HG02981 (cell line): ENCODE results near the gene SNX18.

Experiments
- ATAC-seq: cut with Tn5 transposase; IDR thresholded peaks from one replicate; pipeline ENCODE4 v1.9.1; 2021; ENCODE audit warnings: mild to moderate bottlenecking, moderate library complexity; ENCODE audit not compliant: unreplicated experiment

The SNX18 gene

GRCh38 chr5:54577937-54578653 is 60.5 kb downstream of the SNX18 start:
- ATAC-seq, result no peak

GRCh38 chr5:54579591-54580295 is 62.2 kb downstream of the SNX18 start:
- ATAC-seq, result no peak

DNA sequence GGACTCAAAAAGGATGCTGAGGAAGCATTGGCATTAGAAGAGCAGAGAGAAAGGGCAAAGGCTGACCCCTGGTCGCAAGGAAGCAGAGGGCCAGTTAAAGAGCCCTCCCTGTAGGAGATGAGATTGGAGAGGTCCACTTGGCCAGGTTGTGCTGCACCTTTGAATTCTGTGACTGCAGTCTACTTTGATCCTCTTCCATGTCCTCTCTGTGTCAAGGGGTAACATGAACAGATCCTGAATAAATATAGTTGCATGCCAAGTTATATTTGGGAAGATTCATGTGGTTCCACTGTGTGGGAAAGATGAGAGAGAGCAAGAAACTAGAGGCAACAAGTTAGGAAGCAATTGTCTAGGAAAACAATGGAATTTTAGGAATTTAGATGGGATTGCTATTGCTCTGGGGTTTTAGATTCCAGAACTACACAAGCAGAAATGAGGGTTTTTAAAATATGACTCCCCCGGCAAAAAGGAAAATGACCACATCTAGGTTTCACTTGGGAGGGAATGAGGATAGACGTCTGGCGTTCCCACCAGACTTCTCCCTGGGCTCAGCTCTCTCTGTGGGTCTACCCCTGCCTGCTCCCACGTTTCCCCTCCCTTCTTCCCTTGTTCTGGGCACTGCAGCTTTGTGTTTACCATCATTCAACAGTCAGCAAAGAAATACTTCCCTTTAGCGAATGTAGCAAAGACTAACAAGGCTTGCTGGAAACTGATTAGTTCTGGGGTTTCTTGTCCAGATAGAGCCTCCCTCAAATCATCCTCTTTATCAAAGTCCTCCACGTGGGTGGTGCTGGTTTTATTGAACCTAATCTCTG is 63.6 kb downstream of the SNX18 start:
- no peak for ATAC-seq

DNA sequence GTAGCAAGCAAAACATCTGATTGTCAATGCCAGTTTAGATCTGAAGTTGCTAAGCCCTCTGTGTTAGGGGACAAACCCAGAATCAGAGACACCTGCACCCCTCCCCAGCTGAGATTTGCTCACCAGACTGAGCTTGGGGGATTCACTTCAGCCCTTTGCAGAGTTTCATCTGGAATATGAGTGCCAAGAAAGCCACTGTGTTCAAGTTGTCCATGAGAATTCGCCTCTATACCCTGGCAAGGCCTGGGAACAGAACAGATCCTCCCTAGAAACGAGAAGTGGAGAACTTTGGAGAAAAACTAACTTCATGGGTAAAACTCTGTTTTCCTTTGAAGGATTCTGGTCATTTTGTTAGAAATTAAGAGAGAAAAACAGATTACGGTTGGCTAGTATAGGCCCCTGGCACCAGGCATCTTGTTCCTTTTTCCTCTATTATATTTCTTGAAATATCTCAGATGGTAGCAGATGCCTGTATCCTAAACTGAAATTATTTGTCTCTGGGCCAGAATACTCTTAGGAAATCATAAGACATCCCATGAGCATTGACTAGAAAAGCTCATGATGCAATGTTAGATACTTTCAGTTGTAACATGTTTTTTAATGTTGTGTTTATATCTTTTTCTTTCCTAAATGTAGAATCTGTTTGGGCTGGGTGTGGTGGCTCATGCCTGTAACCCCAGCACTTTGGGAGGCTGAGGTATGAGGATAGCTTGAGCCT is 64.4 kb downstream of the SNX18 start:
- ATAC-seq, result no peak

- ATAC-seq, result no peak
Observed at GRCh38 chr5:54586336-54586735, 68.8 kb downstream of the SNX18 start.

- ATAC-seq, result no peak
Observed at GRCh38 chr5:54589786-54590185, 72.2 kb downstream of the SNX18 start.

GRCh38 chr5:54590824-54591223 is 73.3 kb downstream of the SNX18 start:
- ATAC-seq, result no peak

DNA sequence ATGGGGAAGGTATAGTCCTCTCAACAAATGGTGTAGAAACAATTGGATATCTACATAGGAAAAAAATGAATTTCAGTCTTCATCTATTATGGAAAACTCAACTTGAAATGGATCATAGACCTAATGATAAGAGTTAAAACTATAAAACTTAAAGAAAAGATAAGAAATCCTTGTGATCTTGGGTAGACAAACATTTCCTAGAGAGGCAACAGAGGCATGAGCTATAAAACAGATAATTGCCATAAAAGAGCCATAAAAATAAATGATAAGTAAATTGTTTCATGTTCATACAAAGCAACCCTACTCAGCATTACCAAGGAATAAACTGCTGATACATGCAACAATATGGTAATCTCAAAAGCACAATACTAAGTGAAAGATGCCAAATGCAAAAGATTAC is 76.2 kb downstream of the SNX18 start:
- ATAC-seq, result no peak

DNA sequence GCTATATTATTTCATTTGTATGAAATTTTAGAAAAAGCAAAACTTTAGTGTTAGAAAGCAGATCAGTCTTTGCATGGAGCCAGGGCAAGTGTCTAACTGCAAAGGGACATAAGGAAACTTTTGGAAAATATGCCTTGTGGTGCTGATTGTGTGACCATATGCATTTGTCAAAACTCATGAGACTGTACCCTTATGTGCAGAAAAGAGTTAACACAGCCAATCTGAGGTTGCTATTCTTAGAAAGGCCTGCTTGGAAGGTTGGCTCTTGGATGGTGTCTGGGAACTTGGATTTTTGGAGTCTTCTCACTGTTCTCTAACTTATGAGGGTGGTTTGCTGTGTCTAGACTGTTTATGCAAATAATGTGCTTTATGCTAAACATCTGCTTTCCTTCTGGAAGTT is 76.6 kb downstream of the SNX18 start:
- no peak for ATAC-seq

- ATAC-seq, result no peak
Observed at GRCh38 chr5:54595721-54596120, 78.2 kb downstream of the SNX18 start.
